ENCODE results near the gene RAB6B. TPM values are rescaled to one million over a fixed set of nuclear protein-coding genes. Genes with fewer than 3 reads are reported as not detected.

RAB6B gene
- total RNA-seq, 4 donors from 2014 or later = 0.53 to 1.2 (median 0.81) TPM

DNA sequence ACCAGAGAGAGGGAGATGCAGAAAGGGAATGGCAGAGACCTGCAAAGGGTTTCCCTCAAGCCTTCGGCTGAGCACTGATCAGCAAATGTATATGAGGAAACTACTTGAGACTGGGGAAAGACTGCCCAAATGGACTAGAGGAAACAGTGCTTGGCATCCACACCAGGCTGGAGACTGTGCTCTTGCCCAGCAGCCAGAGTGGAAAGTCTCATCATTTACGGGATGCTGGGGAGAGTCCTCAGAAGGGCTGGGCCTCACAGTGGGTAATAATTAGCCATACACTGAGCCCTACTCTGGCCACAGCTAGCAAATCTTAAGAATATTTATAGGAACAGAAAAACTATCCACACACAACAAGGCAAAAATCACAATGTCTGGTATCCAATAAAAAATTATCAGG, 18.5 kb downstream of the RAB6B start:
- Histone ChIP-seq H3K9me3 (no peaks in the 10 kb centered on the region), H3K4me3 (no peak overlapping the region), H3K27me3 (no peaks in the 10 kb centered on the region), H3K36me3 (no peaks in the 10 kb centered on the region), H3K4me1 (no peaks in the 10 kb centered on the region), H3K27ac (no peak overlapping the region)
- TF ChIP-seq, protein P1, sequence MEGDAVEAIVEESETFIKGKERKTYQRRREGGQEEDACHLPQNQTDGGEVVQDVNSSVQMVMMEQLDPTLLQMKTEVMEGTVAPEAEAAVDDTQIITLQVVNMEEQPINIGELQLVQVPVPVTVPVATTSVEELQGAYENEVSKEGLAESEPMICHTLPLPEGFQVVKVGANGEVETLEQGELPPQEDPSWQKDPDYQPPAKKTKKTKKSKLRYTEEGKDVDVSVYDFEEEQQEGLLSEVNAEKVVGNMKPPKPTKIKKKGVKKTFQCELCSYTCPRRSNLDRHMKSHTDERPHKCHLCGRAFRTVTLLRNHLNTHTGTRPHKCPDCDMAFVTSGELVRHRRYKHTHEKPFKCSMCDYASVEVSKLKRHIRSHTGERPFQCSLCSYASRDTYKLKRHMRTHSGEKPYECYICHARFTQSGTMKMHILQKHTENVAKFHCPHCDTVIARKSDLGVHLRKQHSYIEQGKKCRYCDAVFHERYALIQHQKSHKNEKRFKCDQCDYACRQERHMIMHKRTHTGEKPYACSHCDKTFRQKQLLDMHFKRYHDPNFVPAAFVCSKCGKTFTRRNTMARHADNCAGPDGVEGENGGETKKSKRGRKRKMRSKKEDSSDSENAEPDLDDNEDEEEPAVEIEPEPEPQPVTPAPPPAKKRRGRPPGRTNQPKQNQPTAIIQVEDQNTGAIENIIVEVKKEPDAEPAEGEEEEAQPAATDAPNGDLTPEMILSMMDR (IDR thresholded peaks at IDR 0.05) = no peak
- no peak for TF ChIP-seq POLR2A (IDR thresholded peaks at IDR 0.05)
- no peak for DNase-seq

DNA sequence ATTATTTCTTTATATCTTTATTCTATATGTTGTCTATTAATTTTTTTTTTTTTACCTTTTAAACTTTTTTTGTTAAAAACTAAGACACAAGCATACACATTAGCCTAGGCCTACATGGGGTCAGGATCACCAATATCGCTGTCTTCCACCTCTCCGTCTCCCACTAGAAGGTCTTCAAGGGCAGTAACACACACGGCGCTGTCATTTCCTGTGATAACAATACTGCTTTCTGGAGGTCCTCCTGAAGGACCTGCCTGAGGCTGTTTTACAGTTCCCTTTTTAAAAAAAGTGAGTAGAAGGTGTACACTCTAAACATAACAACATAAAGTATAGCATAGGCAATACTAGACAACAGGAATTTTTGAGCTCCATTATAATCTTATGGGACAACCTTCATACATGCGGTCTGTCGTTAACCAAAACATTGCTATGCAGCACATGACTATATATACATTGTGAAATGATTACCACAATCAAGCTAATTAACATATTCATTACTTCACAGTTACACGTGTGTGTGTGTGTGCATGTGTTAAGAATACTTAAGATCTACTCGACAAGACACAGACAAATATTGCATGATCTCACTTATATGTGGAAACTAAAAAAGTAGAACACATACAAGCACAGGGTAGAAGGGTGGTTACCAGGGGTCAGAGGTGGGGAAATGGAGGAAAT, 20.8 kb downstream of the RAB6B start:
- Histone ChIP-seq H3K9me3 (no peaks in the 10 kb centered on the region), H3K36me3 (no peaks in the 10 kb centered on the region), H3K4me1 (no peaks in the 10 kb centered on the region), H3K27ac (no peak overlapping the region), H3K4me3 (no peak overlapping the region), H3K27me3 (no peaks in the 10 kb centered on the region)
- no peak for TF ChIP-seq POLR2A (IDR thresholded peaks at IDR 0.05)
- TF ChIP-seq, protein P1 (IDR thresholded peaks at IDR 0.05) = no peak
- DNase-seq = no peak

DNA sequence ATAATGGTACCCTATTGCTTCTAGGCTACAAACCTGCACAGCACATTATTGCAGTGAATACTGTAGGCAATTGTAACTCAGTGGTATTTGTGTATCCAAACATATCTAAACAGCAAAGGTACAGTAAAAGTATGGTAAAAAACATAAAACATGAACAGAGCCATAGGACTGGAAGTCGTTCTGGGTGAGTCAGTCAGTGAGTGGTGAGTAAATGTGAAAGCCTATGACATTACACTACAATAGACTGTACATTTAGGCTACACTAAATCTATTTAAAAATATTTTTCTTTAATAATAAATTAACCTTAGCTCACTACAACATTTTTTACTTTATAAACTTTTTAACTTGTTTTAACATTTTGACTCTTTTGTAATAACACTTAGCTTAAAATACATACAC, 21.3 kb downstream of the RAB6B start:
- Histone ChIP-seq H3K27ac (no peak overlapping the region), H3K9me3 (no peaks in the 10 kb centered on the region), H3K4me1 (no peaks in the 10 kb centered on the region), H3K4me3 (no peak overlapping the region), H3K27me3 (no peaks in the 10 kb centered on the region), H3K36me3 (no peaks in the 10 kb centered on the region)
- no peak for TF ChIP-seq POLR2A (IDR thresholded peaks at IDR 0.05)
- TF ChIP-seq, protein P1 (IDR thresholded peaks at IDR 0.05) = no peak
- DNase-seq = no peak

DNA sequence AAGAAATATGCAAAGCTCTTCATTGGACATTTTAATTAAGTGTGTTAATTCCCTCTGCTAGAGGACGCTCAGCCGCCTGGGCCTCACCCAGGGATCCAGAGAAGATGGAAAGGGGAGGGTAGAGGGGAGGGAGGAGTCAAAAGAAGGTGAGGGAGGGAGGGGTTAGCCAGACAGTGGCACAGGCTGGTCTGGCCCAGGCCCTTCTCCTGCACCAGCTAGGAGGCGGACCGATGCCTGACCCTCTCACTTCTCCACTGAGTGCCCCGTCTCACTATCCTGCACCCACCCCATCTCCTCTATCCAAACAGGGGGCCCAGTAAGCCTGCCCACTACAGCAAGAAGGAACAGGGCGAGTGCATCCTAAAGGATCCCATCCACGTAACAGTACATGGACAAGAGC, 22.9 kb downstream of the RAB6B start:
- DNase-seq = no peak
- TF ChIP-seq POLR2A (IDR thresholded peaks at IDR 0.05) = no peak
- TF ChIP-seq, protein P1 (IDR thresholded peaks at IDR 0.05) = no peak
- Histone ChIP-seq H3K27ac (no peak overlapping the region), H3K4me1 (no peaks in the 10 kb centered on the region), H3K4me3 (no peak overlapping the region), H3K36me3 (no peaks in the 10 kb centered on the region), H3K9me3 (no peaks in the 10 kb centered on the region), H3K27me3 (no peaks in the 10 kb centered on the region)

DNA sequence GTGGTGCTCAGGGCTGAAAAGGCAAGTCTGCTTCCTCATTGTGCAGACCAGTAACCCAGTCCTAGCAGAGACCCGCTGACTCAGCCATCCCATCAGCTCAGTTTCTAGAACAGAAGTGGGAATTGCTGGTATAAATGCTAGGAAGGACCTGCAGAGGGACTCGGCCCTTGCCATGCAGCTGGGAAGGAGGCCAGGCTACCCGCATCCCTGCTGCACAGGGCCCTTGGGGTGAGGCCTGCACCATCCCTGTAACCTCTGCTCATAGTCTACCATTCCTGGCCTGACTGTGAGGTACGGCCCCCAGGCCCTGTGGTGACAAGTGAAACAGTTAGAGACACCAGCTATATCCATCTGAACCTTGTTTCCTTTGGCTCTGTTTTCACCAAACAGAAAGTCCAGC, 23.5 kb downstream of the RAB6B start:
- Histone ChIP-seq H3K27ac (no peak overlapping the region), H3K4me1 (no peaks in the 10 kb centered on the region), H3K4me3 (no peak overlapping the region), H3K9me3 (no peaks in the 10 kb centered on the region), H3K27me3 (no peaks in the 10 kb centered on the region), H3K36me3 (no peaks in the 10 kb centered on the region)
- no peak for TF ChIP-seq POLR2A (IDR thresholded peaks at IDR 0.05)
- TF ChIP-seq, protein P1 (IDR thresholded peaks at IDR 0.05) = no peak
- DNase-seq = no peak
